ENCODE data around the gene DAB2. TPM values are rescaled to one million over a fixed set of nuclear protein-coding genes. Genes with fewer than 3 reads are reported as not detected.

The DAB2 gene
- total RNA-seq, 6 experiments from 2014 or later, result 228 to 285 (median 237) TPM

DNA sequence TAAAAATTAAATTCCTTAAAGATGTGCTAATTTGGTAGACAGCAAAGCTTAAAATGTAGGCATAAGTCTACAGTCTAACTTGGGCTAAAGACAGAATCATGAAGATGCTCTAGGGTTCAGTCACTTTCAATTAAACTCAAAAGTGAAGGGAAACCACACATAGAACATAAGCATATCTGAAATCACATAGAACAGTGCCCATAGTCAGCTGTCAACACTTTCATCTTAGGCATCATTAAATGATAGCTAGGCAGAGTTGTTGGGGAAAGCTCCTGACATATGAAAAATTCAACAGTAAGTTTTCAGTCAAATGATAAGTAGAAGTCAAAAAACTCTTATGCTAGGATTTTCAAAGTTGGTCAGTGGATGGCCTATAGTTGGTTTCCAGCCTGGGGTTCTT lies 11.0 kb downstream of the DAB2 start:
- H3K9me3 Mint-ChIP-seq, result no peaks in the 10 kb centered on the region
- peak overlapping the region; percentile 79 for H3K27ac Mint-ChIP-seq
- H3K4me3 Mint-ChIP-seq, result no peak overlapping the region
- peaks cover 100% of the 10 kb centered on the region for H3K4me1 Mint-ChIP-seq (ENCODE audit: low read depth)
- peaks cover 3% of the 10 kb centered on the region; the same call in 1 of the 2 replicates for H3K27me3 Mint-ChIP-seq (ENCODE audit: insufficient read depth)
- no peak for DNase-seq
- TF ChIP-seq CTCF (IDR thresholded peaks at IDR 0.05), result no peak
- peaks cover 82% of the 10 kb centered on the region for H3K36me3 Mint-ChIP-seq (ENCODE audit: low read depth)

DNA sequence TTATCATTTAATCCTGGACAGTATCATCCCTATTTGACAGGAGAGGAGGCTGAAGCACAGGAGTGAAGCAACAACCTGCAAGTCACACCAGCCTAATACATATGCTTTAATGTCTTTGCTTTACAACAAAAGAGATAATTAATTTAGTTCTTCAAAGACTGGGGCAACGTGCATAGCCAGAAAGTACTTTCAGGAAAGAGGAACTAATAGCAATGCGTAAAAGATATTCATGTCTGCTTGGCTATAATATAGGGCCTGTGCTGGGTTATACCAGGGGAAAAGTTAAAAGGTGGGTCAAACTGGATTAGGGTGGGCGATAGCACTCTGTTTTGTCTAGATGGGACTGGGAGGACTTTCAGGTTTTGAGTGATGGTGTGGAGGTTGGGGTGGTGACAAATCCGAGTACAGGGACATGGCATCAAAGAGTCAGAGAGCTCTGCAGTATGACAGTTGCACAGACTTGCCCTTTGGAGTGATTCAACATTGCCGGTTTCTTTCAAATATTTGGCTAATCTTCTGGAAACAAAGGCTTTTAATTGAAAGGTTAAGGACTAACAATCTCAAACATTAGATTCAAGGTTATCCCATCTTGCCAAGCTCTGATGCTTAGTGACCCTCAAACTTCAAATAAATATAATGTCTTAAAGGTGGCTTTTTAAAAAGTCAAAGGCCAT lies 11.9 kb downstream of the DAB2 start:
- H3K4me1 Mint-ChIP-seq (ENCODE audit: low read depth), result peaks cover 100% of the 10 kb centered on the region
- H3K27ac Mint-ChIP-seq, result peak overlapping the region; percentile 79
- H3K36me3 Mint-ChIP-seq (ENCODE audit: low read depth), result peaks cover 82% of the 10 kb centered on the region
- DNase-seq, result no peak
- TF ChIP-seq CTCF (IDR thresholded peaks at IDR 0.05), result no peak
- no peaks in the 10 kb centered on the region for H3K9me3 Mint-ChIP-seq
- H3K4me3 Mint-ChIP-seq, result peak overlapping the region; percentile 5
- H3K27me3 Mint-ChIP-seq (ENCODE audit: insufficient read depth), result peaks cover 3% of the 10 kb centered on the region; the same call in 1 of the 2 replicates

DNA sequence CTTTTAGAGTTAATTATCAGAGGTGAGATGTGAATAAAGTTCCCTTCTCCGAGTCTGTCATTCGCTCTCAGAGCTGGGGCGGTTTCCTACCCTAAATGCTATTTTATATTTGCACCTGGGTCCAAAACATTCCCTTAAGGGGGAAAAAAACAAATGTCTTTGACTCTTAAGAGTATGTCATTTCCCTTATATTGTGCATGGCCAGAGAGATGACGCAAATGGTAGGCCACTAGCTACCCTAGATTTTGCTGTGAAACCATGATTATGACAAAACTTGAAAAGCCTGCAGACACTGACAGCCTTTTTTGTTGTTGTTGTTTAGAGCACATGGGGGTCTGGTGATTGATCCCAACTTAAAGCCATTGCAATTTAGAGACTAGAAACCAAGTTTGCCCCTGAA lies 12.8 kb downstream of the DAB2 start:
- Mint-ChIP-seq H3K4me1 (ENCODE audit: low read depth) (peaks cover 98% of the 10 kb centered on the region), H3K4me3 (peak overlapping the region; percentile 56), H3K27ac (peak overlapping the region; percentile 79), H3K36me3 (ENCODE audit: low read depth) (peaks cover 82% of the 10 kb centered on the region), H3K27me3 (ENCODE audit: insufficient read depth) (peaks cover 7% of the 10 kb centered on the region; the same call in 1 of the 2 replicates), H3K9me3 (no peaks in the 10 kb centered on the region)
- DNase-seq, result no peak
- TF ChIP-seq CTCF (IDR thresholded peaks at IDR 0.05), result no peak

DNA sequence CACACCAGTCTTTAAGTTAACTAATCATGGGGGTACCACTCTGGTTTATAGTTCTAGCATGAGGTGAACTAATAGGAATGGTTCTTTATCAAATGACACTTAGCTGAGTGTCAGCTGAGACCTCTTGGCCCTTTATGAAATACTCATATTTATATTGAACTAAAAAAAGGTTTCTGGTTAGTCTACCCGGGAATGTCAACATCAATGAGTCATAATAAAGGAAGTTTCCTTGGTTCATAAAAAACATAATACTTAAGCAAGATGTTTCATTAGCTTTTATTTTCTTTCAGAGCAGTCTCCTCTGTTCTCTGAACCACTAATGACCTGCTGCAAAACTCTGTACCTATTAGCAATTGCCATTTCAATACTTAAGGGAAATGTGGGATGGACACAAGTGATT lies 13.7 kb downstream of the DAB2 start:
- peaks cover 7% of the 10 kb centered on the region; the same call in 1 of the 2 replicates for H3K27me3 Mint-ChIP-seq (ENCODE audit: insufficient read depth)
- peaks cover 93% of the 10 kb centered on the region for H3K4me1 Mint-ChIP-seq (ENCODE audit: low read depth)
- peaks cover 78% of the 10 kb centered on the region for H3K36me3 Mint-ChIP-seq (ENCODE audit: low read depth)
- peak; percentile 37 for DNase-seq
- peak overlapping the region; percentile 79 for H3K27ac Mint-ChIP-seq
- peak overlapping the region; percentile 56 for H3K4me3 Mint-ChIP-seq
- TF ChIP-seq CTCF (IDR thresholded peaks at IDR 0.05), result no peak
- H3K9me3 Mint-ChIP-seq, result no peaks in the 10 kb centered on the region

- Mint-ChIP-seq H3K4me1 (ENCODE audit: low read depth) (peaks cover 83% of the 10 kb centered on the region), H3K27ac (no peak overlapping the region; the same call in 1 of the 2 replicates), H3K36me3 (ENCODE audit: low read depth) (peaks cover 73% of the 10 kb centered on the region), H3K9me3 (no peaks in the 10 kb centered on the region), H3K27me3 (ENCODE audit: insufficient read depth) (peaks cover 4% of the 10 kb centered on the region; the same call in 1 of the 2 replicates), H3K4me3 (no peak overlapping the region; the same call in none of the 2 replicates)
- no peak for TF ChIP-seq CTCF (IDR thresholded peaks at IDR 0.05)
- DNase-seq, result no peak
These were observed 15.7 kb downstream of the DAB2 start for GRCh38 chr5:39409033-39409432.
